GM12878 (cell line): ENCODE measurements around the gene GALNTL6. TPM values are rescaled to one million over a fixed set of nuclear protein-coding genes. Genes with fewer than 3 reads are reported as not detected.

Experiments used
- ATAC-seq: fragments of 200-7000 bp; cut with Tn5 transposase; 3 replicates; pipeline ENCODE4 v1.9.1; 2020; ENCODE audit warnings: mild to moderate bottlenecking, moderate library complexity
- BruUV-seq: library from RNA; stranded (reverse); fragments of 400-500 nt; replicated peaks from 2 replicates; lab custom pipeline; 2021; lab: Mats Ljungman, UMichigan
- CTCF ChIA-PET: fragments of 300-600 bp; sonication (Branson Sonifier 250); formaldehyde crosslinking; extraction: SDS; loops from one replicate; lab custom pipeline; 2021; ENCODE audit warnings: inconsistent platforms; lab: Yijun Ruan, JAX
- POLR2A ChIA-PET: fragments of 350-600 bp; formaldehyde crosslinking; extraction: SDS; loops from one replicate; lab custom pipeline; 2021; ENCODE audit warnings: inconsistent platforms; lab: Charles Lee
- RAD21 ChIA-PET: fragments of 300-600 bp; sonication (Branson Sonifier 250); formaldehyde crosslinking; loops from one replicate; lab custom pipeline; 2023; ENCODE audit warnings: antibody characterized with exemption; ENCODE audit not compliant: unreplicated experiment; lab: Charles Lee
- SMC1A ChIA-PET: fragments of 300-600 bp; sonication (Branson Sonifier 250); formaldehyde crosslinking; loops from one replicate; lab custom pipeline; 2023; ENCODE audit not compliant: unreplicated experiment, uncharacterized antibody; lab: Charles Lee
- DNase-seq: peaks from one replicate; pipeline ENCODE4 v3.0.0-alpha.2; 2011; ENCODE audit warnings: low read depth, low spot score
- FAIRE-seq: peaks from 3 replicates; lab custom pipeline; 2011; peaks lifted over from hg19 to GRCh38; lab: Jason Lieb, UNC
- H2AFZ ChIP-seq: 2 replicates; pipeline ENCODE4 v1.6.0; 2011; ENCODE audit warnings: low read depth, low read length, control low read depth; ENCODE audit not compliant: control insufficient read depth
- H3K27ac ChIP-seq: 2 replicates; pipeline ENCODE4 v1.5.1; 2011; ENCODE audit warnings: control low read depth; ENCODE audit not compliant: control insufficient read depth, insufficient read depth
- H3K27me3 ChIP-seq, 2 experiments: replicated peaks in 1 of 2; 2 replicates each; pipeline versions ENCODE4 v1.6.0 to v1.6.1; 2011; ENCODE audit warnings: low read length in 1 of 2; ENCODE audit not compliant: control insufficient read depth in 2 of 2, insufficient read depth in 2 of 2
- H3K36me3 ChIP-seq, 2 experiments: 2 replicates each; pipeline ENCODE4 v1.5.1; 2011; ENCODE audit warnings: low read length in 1 of 2; ENCODE audit not compliant: control insufficient read depth in 2 of 2, insufficient read depth in 2 of 2
- H3K4me1 ChIP-seq: 2 replicates; pipeline ENCODE4 v1.6.1; 2011; ENCODE audit warnings: mild to moderate bottlenecking, low read length, moderate library complexity, mixed read lengths; ENCODE audit not compliant: control insufficient read depth, insufficient read depth
- H3K4me2 ChIP-seq: 2 replicates; pipeline ENCODE4 v1.6.0; 2011; ENCODE audit warnings: control low read depth; ENCODE audit not compliant: control insufficient read depth, insufficient read depth
- H3K4me3 ChIP-seq: fragments of 200-600 bp; sonication (generic); 2 replicates; pipeline ENCODE4 v1.5.1; 2016
- H3K79me2 ChIP-seq: 2 replicates; pipeline ENCODE4 v1.6.0; 2011; ENCODE audit warnings: low read length; ENCODE audit not compliant: control insufficient read depth, insufficient read depth
- H3K9ac ChIP-seq: 2 replicates; pipeline ENCODE4 v1.8.0; 2011; ENCODE audit warnings: low read length, control low read depth, mixed read lengths; ENCODE audit not compliant: control insufficient read depth, insufficient read depth
- H3K9me3 ChIP-seq: replicated peaks from 3 replicates; pipeline ENCODE4 v1.5.1; 2011; ENCODE audit warnings: mild to moderate bottlenecking, low read length; ENCODE audit not compliant: control insufficient read depth, insufficient read depth
- H4K20me1 ChIP-seq: 2 replicates; pipeline ENCODE4 v1.6.0; 2011; ENCODE audit not compliant: control insufficient read depth, insufficient read depth
- CBX5 ChIP-seq: sonication (generic); IDR thresholded peaks from 2 replicates; pipeline ENCODE4 v1.6.1; 2016; ENCODE audit warnings: low read depth, moderate library complexity, mild to moderate bottlenecking, inconsistent platforms
- CREB1 ChIP-seq: IDR thresholded peaks from 2 replicates; pipeline ENCODE4 v1.6.1; 2012; ENCODE audit warnings: low read depth, mild to moderate bottlenecking, inconsistent platforms
- DPF2 ChIP-seq: fragments of 450-650 bp; IDR thresholded peaks from 2 replicates; pipeline ENCODE4 v1.6.1; 2017; ENCODE audit warnings: mild to moderate bottlenecking
- IRF4 ChIP-seq: IDR thresholded peaks from 2 replicates; pipeline ENCODE4 v1.6.1; 2011; ENCODE audit warnings: low read depth, low read length
- KDM1A ChIP-seq: fragments of 200-600 bp; sonication (generic); IDR thresholded peaks from 2 replicates; pipeline ENCODE4 v1.6.1; 2016; ENCODE audit warnings: borderline replicate concordance
- MXI1 ChIP-seq: fragments of 150-350 bp; IDR thresholded peaks from 2 replicates; pipeline ENCODE4 v1.6.1; 2011; ENCODE audit warnings: low read depth, mild to moderate bottlenecking, inconsistent platforms, low read length, improper control_type of control experiment
- NR2C1 ChIP-seq: fragments of 450-650 bp; IDR thresholded peaks from 2 replicates; pipeline ENCODE4 v1.6.1; 2017; ENCODE audit warnings: antibody characterized with exemption, mild to moderate bottlenecking, moderate library complexity
- WRNIP1 ChIP-seq: IDR thresholded peaks from 2 replicates; pipeline ENCODE4 v1.6.1; 2011; ENCODE audit warnings: low read depth, low read length, improper control_type of control experiment, borderline replicate concordance
- ZNF24 ChIP-seq: fragments of 450-650 bp; IDR thresholded peaks from 2 replicates; pipeline ENCODE4 v1.6.1; 2017; ENCODE audit warnings: antibody characterized with exemption, mild to moderate bottlenecking
- ZNF622 ChIP-seq: fragments of 450-650 bp; IDR thresholded peaks from 2 replicates; pipeline ENCODE4 v1.6.1; 2017; ENCODE audit warnings: mild to moderate bottlenecking, inconsistent platforms
- ZSCAN29 ChIP-seq: fragments of 450-650 bp; IDR thresholded peaks from 2 replicates; pipeline ENCODE4 v1.6.1; 2017; ENCODE audit warnings: mild to moderate bottlenecking, moderate library complexity
- WGBS: methylation state at CpG from one replicate; pipeline ENCODE4 v1.1.6; 2016; ENCODE audit warnings: low lambda C conversion rate; ENCODE audit not compliant: insufficient replicate concordance, insufficient coverage; ENCODE audit errors: missing lambda C conversion rate; 5-methylcytosine and 5-hydroxymethylcytosine counted together
- in situ Hi-C: fragments of 300-500 bp; cut with MboI; formaldehyde crosslinking; loops from 9 replicates; pipeline ENCODE4 v1.14.3; 2018; ENCODE audit warnings: mixed read lengths
- intact Hi-C: fragments of 100-400 bp; cut with micrococcal nuclease; formaldehyde crosslinking; loops from one replicate; pipeline ENCODE4 v1.14.2; 2022; ENCODE audit not compliant: unreplicated experiment
- polyA plus RNA-seq, 11 experiments: library from polyadenylated mRNA; depleted of rRNA in 4 of 11; unstranded in 6 of 11; stranded (reverse) in 5 of 11; fragments of >200 nt; fragmentation: Nextera tagmentation in 4 of 11; fragmentation: Illumina TruSeq in 1 of 11; extraction: Ambion mirVana in 4 of 11; extraction: Trizol in 1 of 11; gene quantifications; 1 replicate in 1 of 11; 2 replicates in 10 of 11; pipeline versions ENCODE4 v1.2.1 to v1.2.3, GENCODE V29; 2011 to 2016; ENCODE audit warnings: inconsistent platforms in 2 of 11, missing spikeins in 2 of 11, low read depth in 1 of 11
- total RNA-seq, 4 experiments: library from RNA; depleted of rRNA in 3 of 4; stranded (reverse); fragments of >200 nt in 3 of 4; fragmentation: Illumina TruSeq in 1 of 4; extraction: Trizol in 1 of 4; gene quantifications; 2 replicates each; pipeline versions ENCODE4 v1.2.1 to v1.2.3, GENCODE V29; 2013 to 2021

Gene GALNTL6
- total and polyA plus RNA-seq, 10 of the 15 experiments (the other 5 are each of a cell fraction or from before 2014, with no cell fraction given), result 0.01 to 0.29 TPM; not detected in 8

- TF ChIP-seq ZNF24, result no peak
- no peak for TF ChIP-seq KDM1A
- no peak for TF ChIP-seq ZNF622
These were observed 1134.4 kb downstream of the GALNTL6 start (continued) for GRCh38 chr4:172947594-172947993.

GRCh38 chr4:172950990-172951389 lies 1137.8 kb downstream of the GALNTL6 start:
- RAD21 ChIA-PET, result no interaction called here
- Histone ChIP-seq H3K4me1 (no peaks in the 10 kb centered on the region), H3K4me3 (no peak overlapping the region), H3K79me2 (no peaks in the 10 kb centered on the region), H3K27ac (no peak overlapping the region), H4K20me1 (no peaks in the 10 kb centered on the region), H3K27me3 (no peaks in the 10 kb centered on the region), H3K4me2 (no peak overlapping the region), H2AFZ (no peak overlapping the region), H3K9ac (no peak overlapping the region), H3K36me3 (no peaks in the 10 kb centered on the region), H3K9me3 (no peaks in the 10 kb centered on the region)
- TF ChIP-seq MXI1, result no peak
- TF ChIP-seq IRF4, result no peak
- no peak for TF ChIP-seq WRNIP1
- no peak for TF ChIP-seq ZNF24
- TF ChIP-seq CBX5, result no peak
- TF ChIP-seq DPF2, result no peak
- no peak for TF ChIP-seq NR2C1
- no peak for TF ChIP-seq ZSCAN29
- no peak for TF ChIP-seq CREB1
- POLR2A ChIA-PET, result no interaction called here
- intact Hi-C loops, result no loop called here
- FAIRE-seq (no peak), DNase-seq (no peak), ATAC-seq (no peak)
- SMC1A ChIA-PET, result interaction anchor here (1.4 kb wide), 1 partner anchor 8 kb away, joined by 3 read pairs; no protein-coding TSS in a partner anchor
- in situ Hi-C loops, result no loop called here
- BruUV-seq, result no TSS peak
- 48% methylated on average over 2 of the region's 2 CpGs for WGBS
- CTCF ChIA-PET, result no interaction called here
